T-helper 1 cell treated with Interleukin-12 subunit alpha and Interleukin-12 subunit beta and Interleukin-4 antibody, amounts not matched to agents 30 ng/mL and 1 ng/mL, for 36 hours (primary cell): ENCODE data around the gene COL4A2. TPM values are rescaled to one million over a fixed set of nuclear protein-coding genes. Genes with fewer than 3 reads are reported as not detected.
"Not testable (repeated sequence)": the region's sequence is repeated elsewhere in the genome, so short reads cannot be mapped to it uniquely, and the experiment has no call there.

Source experiments
- intact Hi-C: fragments of 100-400 bp; cut with micrococcal nuclease; formaldehyde crosslinking; loops from one replicate; pipeline ENCODE4 v1.15.1; 2024
- total RNA-seq: library from RNA; stranded (reverse); gene quantifications from 2 replicates; pipeline ENCODE4 v1.2.3, GENCODE V29; 2022

Gene COL4A2
- total RNA-seq, 1 donor from 2014 or later, result 0.37 TPM

DNA sequence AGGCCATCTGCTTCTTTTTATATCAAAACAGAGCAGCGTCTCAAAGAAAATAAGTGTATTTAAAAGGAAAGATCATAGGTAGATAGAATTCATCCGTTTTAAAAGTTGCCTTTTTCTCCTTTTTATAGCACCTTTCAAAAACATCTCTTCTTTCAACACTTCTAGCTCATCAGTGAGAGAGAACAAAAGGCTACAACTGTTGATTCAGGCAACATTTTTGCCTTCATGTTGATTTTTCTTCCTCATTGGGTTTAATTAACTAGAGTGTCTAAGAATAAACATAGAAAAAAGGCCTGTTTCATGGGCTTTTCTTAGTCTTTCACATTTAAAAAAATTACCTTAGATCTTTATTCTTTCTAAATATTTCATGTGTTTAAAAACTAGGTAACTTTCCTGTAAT lies 13.6 kb downstream of the COL4A2 start:
- intact Hi-C loops, result no loop called here

DNA sequence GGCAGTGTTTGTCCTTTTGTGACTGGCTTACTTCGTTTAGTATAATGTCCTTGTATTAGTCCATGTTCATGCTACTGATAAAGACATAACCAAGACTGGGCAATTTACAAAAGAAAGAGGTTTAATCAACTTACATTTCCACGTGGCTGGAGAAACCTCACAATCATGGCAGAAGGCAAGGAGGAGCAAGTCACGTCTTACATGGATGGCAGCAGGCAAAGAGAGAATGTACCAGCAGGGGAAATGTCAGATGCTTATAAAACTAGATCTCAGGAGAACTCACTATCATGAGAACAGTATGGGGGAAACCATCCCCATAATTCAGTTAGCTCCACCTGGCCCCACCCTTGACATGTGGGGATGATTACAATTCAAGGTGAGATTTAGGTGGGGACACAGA lies 14.5 kb downstream of the COL4A2 start:
- intact Hi-C loops, result not testable (repeated sequence)

DNA sequence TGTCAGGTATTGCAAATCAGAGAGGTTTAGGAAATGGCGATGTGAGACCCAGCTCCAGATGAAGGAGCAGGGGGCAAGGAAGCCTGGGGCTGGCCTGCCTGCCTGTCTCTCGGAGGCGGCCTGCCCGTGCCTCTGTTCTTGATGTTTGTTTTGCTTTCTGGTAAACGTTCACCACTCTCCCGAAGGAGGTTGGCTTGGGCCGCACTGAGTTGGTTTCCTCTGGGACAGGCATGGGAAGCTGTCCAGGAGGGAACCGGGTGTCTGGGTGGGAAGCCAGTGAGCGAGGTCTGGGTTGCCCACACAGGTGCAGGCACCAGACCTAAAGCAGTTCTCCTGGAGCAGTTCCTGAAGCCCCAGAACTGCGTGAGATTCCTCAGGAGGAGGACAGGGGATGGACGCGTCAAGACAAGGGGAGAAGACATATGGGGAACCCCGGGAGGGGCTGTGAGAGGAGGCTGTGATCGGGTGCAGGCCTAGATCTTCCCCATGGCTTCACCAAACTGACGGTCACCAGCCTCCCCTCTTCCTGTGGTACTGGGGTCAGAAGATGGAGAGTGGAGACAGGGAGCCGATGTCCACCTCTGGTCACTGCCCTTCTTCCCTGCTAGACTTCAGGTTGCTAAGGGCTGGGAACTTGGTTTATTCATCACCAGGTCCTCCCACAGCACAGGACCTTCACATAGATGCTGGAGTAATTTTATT lies 15.2 kb downstream of the COL4A2 start:
- intact Hi-C loops, result no loop called here

DNA sequence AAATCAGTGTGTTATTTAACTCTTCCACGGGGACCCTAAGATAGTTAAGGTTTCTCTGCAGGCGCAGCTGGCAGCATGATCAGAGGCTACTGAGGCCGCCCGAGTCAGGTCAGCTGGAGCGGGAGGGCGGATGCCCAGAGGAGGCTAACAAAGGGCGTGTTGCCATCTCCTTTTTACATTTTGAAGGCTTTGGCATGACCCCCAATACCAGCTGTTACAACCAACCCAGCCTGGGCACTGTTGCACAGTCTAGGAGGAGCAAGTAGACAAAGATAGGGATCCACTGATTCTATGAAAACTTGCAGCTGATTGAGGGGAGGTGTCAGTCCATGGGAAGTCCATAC lies 15.7 kb downstream of the COL4A2 start:
- intact Hi-C loops, result no loop called here

- intact Hi-C loops, result no loop called here
Measured at GRCh38 chr13:110323172-110323891, 16.2 kb downstream of the COL4A2 start.

DNA sequence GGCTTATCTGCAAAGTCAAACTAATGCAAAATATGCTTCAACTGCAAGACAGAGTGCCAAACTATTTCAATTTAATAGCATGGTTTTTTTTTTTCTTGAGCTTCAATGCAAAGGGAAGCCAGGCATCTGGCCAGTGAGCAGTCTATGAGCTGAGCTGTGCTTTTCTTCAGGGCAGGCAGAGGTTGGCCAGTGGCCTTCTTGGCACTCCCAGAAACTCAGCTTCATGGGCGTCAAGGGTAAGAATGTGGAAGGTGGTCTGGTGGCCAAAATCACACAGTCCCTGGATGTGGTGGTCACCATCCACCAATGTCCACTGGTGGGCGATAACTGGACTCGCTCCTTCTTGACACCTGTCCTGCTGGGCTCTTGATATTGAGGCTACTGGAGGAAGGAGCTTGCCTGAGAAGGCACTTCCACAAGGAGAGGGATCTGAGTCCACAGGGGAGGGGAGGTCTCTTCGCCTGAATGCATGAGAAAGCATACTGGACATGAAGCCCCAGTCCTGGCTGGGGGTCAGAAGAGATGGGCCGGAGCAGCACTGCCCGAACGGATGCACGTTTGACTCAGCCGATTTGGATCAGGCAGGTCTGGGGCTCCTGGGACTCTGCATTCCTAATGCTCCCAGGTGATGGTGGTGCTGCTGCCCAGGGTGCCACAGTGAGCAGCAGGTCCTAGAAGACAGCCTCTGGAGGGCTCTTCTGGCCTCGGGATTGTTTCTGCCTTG lies 17.1 kb downstream of the COL4A2 start:
- intact Hi-C loops, result no loop called here

- intact Hi-C loops, result no loop called here
Measured at GRCh38 chr13:110326263-110326904, 19.3 kb downstream of the COL4A2 start.

DNA sequence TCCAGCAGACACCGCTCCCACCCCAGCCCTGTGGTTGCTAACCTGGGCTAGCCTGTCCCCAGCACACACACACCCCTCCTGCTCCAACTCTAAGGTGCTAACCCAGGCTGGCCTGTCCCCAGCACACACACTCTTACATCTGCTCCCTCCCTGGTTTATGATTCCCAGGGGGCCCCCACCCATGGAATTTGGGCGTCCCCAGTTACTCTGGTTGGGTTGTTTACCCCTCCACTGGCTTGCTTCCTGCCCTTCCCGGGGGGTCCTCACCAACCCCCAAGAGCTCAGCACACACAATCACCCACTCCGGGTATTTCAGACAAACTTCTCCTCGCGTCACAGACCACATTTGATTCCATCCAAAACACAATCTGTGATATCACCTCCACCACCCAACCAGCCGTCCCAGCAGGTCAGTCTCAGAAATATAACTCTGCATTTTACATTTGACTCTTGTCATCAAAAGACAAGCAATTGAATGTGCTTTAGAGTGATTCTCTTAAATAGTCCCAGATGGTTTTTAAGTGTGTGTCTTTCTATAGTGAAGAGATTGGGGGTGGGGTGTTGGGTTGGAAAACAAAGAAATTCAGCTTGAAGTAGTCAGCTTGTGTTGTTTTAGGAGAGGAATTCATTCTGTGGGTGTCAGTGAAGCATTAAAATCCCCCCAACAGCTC lies 20.1 kb downstream of the COL4A2 start:
- intact Hi-C loops, result no loop called here

DNA sequence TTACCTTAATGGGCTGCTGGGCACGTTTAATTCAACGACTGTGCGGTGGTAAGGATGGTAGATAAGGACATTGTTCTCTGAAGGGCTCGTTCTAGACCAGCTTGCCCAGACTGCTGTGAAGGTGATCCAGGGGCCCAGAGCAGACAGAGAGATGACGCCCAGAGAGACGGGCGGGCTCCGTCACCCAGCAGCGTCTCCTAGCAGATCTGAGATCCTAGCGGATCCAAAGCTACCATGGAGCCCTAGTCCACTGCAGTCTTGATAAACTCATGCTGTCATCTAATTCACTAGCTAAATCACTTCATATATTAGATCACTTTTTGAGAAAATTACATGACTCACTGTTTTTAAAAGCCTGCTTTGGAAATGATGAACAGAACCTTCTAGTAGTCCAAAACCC lies 21.5 kb downstream of the COL4A2 start:
- intact Hi-C loops, result no loop called here

- intact Hi-C loops, result no loop called here
Measured at GRCh38 chr13:110329258-110329657, 22.2 kb downstream of the COL4A2 start.

GRCh38 chr13:110329798-110330461 lies 22.8 kb downstream of the COL4A2 start:
- intact Hi-C loops, result no loop called here

DNA sequence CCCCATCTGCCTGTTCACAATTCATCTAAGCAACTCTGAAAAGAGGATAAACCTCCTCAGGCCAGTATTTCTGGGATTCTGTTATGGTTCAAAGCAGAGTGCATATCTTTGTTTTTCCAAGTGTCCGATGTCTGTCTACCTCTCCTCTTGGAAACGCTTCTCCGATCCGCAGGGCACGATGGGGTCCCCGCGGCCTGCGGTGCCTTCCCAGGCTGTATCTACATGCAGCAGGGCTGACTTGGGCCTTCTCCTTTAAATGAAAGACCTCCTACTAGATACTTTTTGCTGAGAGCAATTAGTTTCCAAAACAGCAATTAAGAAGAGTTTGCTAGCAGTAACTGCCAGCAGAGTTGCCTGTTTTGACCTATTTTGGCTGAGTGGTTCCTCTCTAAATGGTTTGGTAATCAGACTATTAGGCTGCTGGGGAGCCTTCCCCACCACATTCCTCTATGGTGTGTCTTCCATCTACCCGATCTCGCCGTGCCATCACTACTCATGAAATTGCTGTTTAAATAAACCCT lies 23.5 kb downstream of the COL4A2 start:
- intact Hi-C loops, result no loop called here

DNA sequence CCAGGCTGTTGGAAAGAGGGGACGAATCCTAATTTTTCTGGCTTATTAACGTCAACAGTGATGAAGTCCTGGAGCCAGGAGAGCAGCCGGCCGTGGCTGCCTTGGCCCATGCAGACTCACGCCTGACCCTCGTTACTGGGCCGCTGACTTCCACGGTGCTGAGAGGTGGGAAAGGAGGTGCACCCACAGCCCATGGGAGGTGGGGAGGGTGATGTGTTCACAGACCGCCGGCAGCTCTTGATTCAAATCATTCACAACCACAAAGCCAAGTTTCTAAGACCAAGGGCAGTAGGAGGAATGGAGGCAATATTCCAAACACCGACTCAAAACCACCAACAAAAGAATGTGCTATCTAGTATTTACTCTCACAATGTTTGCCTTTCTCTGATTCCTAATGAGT lies 24.3 kb downstream of the COL4A2 start:
- intact Hi-C loops, result no loop called here

DNA sequence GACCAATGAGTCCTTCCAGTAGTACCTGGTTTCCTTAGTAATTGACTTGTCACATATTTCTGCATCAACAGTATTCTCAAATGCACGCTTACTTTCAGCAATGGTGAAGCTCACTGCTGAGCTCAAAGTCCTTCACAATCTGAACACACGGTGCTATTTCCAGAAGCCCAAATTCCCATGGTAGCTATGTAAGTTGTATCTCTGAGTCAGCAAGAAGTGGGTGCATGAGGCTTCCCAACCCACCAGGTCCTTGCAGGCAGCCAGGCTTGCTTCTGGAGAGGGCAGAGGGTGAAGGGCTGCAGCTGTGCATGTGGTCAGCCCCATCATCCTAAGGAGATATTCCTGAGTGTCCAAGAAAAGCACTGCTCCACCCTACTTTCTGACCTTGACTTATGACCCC lies 25.7 kb downstream of the COL4A2 start:
- intact Hi-C loops, result no loop called here

- intact Hi-C loops, result no loop called here
Measured at GRCh38 chr13:110333837-110334236, 26.8 kb downstream of the COL4A2 start.

GRCh38 chr13:110334256-110334655 lies 27.2 kb downstream of the COL4A2 start:
- intact Hi-C loops, result no loop called here

GRCh38 chr13:110334841-110335490 lies 27.9 kb downstream of the COL4A2 start:
- intact Hi-C loops, result no loop called here

GRCh38 chr13:110336108-110336507 lies 29.0 kb downstream of the COL4A2 start:
- intact Hi-C loops, result no loop called here

DNA sequence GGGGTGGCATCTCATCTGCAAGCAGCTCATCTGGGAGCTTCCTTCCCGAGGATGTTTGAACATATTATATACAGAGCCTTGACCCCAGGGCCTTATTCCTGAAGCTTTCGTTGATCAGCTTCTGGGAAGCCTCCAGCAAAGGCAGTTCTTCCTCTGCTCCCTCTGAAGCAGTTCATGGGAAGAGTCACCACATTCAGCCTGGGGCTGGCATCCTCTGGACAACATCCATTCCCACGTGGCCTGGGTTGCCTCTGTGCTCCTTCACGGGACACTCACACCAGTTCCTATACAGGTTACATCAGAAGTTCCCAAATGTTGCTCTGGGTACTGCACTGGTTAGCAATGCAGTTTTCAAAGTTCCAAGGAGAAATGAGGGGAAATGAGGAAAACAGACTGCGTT lies 29.6 kb downstream of the COL4A2 start:
- intact Hi-C loops, result no loop called here

DNA sequence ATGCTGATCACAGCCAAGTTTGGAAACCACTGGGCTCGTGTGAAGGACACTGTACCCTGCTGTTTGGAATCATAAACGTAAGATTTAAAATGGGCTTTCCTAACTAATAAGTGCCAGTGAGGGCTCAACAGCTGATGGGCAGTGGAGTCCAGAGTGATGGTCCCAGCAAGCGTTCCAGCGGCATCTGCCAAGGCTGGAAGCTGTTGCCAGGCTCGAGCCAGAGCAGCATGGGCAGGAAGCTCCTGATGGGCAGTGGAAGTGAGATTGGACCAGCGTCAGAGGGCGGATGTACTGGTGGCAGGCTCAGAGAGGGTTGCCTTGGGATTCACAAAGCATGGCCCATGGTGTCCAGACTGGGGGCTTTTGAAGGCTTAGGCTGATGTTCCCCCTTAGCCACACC lies 30.2 kb downstream of the COL4A2 start:
- intact Hi-C loops, result no loop called here
